ENCODE results near the gene HIBCH.
A peak's percentile ranks its signal among the peaks of the same experiment; 100 is the strongest.
"Not testable (repeated sequence)": the region's sequence is repeated elsewhere in the genome, so short reads cannot be mapped to it uniquely, and the experiment has no call there.

HIBCH gene

GRCh38 chr2:190342611-190343010, 23.0 kb upstream of the HIBCH start:
- DNase-seq, result no peak

DNA sequence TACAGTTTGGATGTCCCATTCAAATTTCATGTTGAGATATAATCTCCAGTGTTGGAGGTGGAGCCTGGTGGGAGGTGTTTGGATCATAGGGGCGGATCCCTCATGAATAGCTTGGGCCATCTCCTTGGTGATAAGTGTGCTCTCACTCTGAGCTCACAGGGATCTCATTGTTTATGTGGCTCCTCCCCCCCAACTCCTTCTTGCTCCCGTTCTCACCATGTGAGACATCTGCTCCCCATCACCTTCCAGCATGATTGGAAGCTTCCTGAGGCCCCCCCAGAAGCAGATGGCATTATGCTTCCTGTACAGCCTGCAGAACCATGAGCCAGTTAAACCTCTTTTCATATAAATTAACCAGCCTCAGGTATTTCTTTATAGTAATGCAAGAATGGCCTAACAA, 20.7 kb upstream of the HIBCH start:
- no peak for DNase-seq

- no peak for DNase-seq
Observed at GRCh38 chr2:190339394-190339793, 19.8 kb upstream of the HIBCH start.

GRCh38 chr2:190338453-190338852, 18.8 kb upstream of the HIBCH start:
- no peak for DNase-seq

DNA sequence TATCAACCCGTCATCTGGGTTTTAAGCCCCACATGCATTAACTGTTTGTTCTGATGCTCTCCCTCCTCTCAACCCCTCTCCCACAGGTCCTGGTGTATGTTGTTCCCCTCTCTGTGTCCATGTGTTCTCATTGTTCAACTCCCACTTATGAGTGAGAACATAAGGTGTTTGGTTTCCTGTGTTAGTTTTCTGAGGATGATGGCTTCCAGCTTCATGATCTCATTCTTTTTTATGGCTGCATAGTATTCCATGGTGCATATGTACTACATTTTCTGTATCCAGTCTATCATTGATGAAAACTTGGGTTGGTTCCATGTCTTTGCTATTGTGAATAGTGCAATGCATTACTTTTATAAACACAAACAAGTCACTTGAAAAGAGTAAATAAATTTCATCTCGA, 16.8 kb upstream of the HIBCH start:
- no peak for DNase-seq

GRCh38 chr2:190335584-190335983, 16.0 kb upstream of the HIBCH start:
- not testable (repeated sequence) for DNase-seq

DNA sequence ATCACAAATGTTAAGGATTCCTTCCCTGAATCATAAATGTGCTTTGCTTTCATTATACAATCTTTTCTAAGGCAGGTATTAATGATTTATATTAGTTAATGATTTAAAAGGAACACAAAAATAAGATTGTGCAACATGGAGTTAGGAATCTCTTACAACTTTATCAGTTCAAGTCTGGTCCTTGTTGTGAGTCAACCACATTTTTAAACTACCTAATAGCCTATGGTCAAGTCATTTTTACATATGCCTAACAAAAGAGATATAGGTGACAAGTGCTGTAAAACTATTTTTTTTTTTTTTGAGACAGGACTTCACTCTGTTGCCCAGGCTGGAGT, 15.6 kb upstream of the HIBCH start:
- no peak for DNase-seq

DNA sequence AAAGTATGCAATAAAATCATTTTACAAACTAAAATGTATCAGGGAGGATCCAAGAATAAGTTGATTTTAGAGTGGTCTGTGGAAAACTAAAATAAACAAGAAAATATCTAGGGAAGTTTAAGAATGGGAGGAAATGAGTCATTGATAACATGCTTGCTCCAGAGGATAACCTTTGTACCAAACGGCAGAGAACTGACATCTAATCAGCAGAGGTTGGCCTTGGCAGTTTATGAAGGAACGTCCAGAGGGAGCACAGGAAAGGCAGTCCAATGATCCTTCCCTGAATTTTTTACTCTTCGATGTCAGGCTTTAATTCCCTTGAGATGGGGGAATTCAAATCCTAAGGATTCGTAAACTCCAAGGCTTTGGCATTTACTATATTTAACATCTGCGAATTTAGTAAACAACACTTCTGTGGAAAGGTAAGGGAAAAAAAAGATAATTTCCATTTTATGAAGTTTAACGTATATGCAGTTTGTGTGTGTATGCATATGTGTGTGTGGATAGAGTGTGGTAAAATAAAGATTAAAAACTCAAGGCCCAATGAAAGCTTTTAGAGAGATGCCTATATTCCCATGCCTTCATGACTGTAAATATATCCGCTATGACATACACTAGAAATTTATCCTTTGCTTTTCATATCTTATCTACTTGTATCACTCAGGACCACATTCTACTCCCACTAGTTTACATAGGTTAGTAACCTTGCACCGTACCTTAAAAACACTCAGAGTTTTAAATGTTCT, 15.0 kb upstream of the HIBCH start:
- no peak for DNase-seq

- no peak for DNase-seq
Observed at GRCh38 chr2:190333928-190334327, 14.3 kb upstream of the HIBCH start.

DNA sequence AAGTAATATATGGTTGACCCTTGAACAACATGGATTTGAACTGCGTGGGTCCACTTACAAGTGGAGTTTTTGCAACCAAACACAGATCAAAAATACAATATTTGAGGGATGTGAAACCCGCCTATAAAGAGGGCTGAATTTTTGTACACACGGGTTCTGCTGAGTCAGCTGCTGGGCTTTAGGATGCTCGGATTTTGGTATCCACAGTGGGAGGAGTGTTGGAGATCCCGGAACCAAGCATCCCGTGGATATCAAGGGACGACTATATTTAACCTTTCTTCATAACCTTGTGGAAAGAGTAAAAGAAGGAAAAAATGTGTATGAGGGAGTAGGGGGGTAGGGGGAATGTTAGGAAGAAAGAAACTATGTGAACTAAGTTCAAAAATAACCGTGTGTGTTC, 13.8 kb upstream of the HIBCH start:
- no peak for DNase-seq

- no peak for DNase-seq
Observed at GRCh38 chr2:190328573-190329147, 9.0 kb upstream of the HIBCH start.

DNA sequence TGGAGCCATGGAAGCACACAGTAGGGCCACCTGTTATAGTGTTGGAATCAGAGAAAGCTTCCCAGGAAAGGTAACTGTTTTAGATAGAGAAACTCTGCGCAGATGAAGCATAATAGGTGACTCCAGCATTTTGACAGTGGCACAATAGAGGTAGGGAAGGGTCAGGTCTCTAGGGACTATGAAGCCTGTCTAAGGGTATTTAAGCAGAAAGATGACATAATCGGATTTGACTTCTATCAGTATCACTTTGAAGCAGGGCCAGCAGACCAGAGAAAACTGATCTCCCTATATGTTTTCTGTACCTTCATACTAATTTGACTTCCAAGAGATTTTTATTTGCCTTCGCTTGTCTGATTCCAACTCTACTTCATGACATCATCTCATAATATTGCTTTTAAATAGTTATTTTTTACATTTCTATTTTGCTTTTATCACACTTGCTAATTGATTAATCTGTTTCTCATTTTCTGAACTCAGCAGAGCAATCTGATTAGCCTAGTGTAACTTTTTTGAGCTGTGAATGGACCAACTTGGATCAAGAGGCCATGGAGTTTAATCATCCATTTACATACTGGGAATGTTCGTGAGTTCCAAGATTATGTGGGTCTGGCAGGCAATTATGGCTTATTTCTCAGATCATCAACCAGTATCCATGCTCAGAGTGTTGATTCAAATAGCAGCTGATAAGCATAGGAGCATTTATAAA, 8.4 kb upstream of the HIBCH start:
- no peak for DNase-seq

DNA sequence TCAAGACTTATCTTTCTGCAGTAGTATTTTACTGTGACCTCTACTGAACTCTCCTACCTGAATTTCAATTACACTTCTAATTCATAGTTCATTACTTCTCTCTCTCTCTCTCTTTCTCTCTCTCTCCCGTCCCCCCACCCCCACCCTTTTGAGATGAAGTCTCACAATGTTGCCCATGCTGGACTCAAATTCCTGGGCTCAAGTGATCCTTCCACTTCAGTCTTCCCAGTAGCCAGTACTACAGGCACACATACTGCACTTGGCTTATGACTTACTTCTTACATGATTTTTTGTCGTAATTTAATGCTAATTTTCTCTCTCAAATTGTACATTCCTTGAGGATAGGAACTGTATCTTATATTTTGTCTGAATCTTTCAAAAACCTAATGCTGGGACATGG, 6.0 kb upstream of the HIBCH start:
- DNase-seq, result no peak

- no peak for DNase-seq
Observed at GRCh38 chr2:190323406-190323805, 3.8 kb upstream of the HIBCH start.

GRCh38 chr2:190320696-190321095, 1.1 kb upstream of the HIBCH start:
- no peak for DNase-seq

DNA sequence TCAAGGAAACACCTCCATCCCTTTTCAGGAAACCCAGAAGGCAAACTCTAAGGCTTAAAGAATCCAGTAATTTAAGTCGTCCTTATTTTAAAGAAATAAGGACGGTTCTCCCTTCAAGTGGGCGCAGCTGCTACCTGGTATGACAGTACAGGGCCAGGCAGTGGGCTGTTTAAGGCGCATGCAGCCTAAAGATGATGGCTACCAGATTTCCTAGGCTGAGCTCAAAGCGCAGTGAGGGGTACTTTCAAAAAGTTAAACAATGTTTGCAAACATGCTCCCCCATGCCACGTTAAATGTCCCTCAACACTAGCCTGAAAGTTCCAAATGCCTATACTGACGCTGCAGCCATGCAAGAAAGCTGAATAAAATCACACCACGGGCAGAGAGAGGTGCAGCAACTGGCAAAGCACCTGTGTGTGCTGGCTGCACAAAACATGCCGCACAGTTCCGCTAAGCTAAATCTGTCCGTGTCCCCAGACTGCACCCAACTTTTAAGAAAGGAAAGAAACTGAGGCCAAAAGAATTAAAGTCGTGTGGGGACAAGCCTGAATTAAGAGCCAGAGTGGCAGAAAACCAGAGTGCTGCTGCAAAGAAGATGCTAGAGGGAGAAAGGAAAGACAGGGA, 583 bp downstream of the HIBCH start:
- peak; percentile 18 for DNase-seq

GRCh38 chr2:190318514-190318913, 1.1 kb downstream of the HIBCH start:
- DNase-seq, result no peak

DNA sequence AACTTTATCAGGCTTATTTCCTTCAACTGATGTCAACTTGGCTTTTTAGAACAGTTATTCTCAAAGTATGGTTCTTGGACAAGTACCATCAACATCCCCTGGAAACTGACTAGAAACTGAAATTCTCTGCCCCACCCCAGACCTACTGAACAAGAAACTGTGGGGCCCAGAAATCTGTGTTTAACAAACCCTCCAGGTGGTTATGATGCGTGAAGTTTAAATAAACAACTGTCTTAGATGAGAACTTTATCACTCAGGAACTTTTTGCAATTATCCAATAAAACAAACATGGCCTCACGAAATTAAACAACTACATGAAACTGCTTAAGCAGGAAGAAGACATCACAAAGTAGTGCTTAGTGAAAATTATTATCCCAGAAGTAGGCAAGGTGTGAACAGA, 4.4 kb downstream of the HIBCH start:
- no peak for DNase-seq

DNA sequence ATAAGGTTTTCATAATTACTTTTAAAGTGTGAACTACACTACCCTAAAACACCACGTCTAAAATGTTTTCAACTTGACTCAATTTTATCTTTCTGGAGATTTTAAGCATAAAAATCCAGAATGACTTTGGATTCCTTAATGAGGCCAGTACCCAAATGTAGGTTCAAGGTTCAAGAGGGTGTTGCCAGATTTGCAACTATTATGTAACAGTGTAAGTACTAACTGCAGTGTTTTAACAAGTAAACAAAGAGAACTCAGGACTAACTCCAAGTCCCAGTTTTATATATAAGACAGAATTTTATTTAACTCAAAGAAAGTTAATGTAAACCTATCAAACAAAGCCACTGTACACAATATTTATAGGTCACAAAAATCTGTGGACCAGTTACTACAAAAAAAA, 5.7 kb downstream of the HIBCH start:
- DNase-seq, result no peak

GRCh38 chr2:190312635-190313025, 7.0 kb downstream of the HIBCH start:
- DNase-seq, result not testable (repeated sequence)

DNA sequence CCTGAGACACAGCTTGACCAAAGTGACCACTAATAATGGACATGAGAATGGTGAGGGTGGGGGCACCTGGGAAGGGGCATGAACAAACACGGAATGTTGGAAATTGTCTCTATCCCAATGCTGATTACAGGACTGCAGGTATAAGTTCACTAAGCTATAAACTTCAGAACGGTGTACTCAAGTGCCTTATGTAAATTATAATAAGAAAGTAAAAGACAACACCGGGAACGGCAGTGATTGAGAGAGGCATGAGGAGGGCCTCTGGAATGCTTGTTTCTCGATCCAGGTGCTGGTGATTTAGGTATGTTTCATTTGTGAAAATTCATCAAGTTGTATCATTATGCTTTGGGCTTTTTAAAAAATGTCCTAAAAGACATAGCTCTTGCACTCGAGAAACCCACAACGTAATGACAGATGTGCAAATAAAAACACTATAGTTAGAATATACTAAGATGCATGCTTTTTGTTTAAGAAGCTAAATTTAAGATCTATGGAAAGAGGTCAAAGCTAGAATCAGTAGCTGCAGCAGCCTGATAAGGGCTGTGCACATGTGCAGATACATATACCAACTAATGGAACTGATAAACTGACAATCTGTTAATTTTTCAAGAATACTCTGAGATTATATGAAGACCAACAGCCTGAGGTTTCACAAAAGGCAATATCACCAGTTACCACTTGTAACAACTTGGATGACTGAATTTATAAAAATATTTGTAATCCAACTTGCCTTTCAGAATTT, 7.6 kb downstream of the HIBCH start:
- DNase-seq, result no peak

GRCh38 chr2:190308031-190308430, 11.6 kb downstream of the HIBCH start:
- no peak for DNase-seq

DNA sequence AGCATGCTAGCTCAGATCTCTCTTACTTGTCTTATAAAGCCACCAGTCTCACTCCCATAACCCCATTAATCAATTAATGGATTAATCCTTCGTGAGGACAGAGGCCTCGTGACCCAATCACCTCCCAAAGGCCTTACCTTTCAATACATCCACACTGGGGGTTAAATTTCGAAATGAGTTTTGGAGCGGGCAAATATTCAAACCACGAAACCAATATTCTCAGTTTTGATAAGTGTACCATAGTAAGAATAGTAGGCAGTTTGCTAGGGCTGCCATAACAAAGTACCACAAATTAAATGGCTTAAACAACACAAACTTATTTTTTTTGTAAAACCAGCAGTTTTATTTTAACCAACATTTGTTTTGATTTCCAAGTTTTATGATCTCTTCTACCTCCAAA, 15.2 kb downstream of the HIBCH start:
- DNase-seq, result no peak

Measured in CD4-positive, alpha-beta T cell treated with Interleukin-12 subunit alpha and Interleukin-12 subunit beta, for 1 hour (primary cell).